GM18861 (cell line): ENCODE data around the gene PFDN1.

Experiments used
- ATAC-seq: cut with Tn5 transposase; IDR thresholded peaks from one replicate; pipeline ENCODE4 v1.9.1; 2021; ENCODE audit not compliant: unreplicated experiment

Gene PFDN1

GRCh38 chr5:140242099-140242498 lies 60.8 kb downstream of the PFDN1 start:
- ATAC-seq, result no peak

GRCh38 chr5:140240987-140241706 lies 61.8 kb downstream of the PFDN1 start:
- no peak for ATAC-seq

GRCh38 chr5:140239939-140240700 lies 62.8 kb downstream of the PFDN1 start:
- peak; percentile 51 for ATAC-seq

GRCh38 chr5:140239461-140239860 lies 63.4 kb downstream of the PFDN1 start:
- no peak for ATAC-seq

- ATAC-seq, result no peak
These were observed 64.1 kb downstream of the PFDN1 start for GRCh38 chr5:140238756-140239155.

GRCh38 chr5:140236891-140237598 lies 65.9 kb downstream of the PFDN1 start:
- no peak for ATAC-seq

- ATAC-seq, result no peak
These were observed 66.9 kb downstream of the PFDN1 start for GRCh38 chr5:140235791-140236551.

GRCh38 chr5:140234377-140234989 lies 68.4 kb downstream of the PFDN1 start:
- no peak for ATAC-seq

GRCh38 chr5:140232731-140233130 lies 70.2 kb downstream of the PFDN1 start:
- no peak for ATAC-seq

GRCh38 chr5:140230373-140230772 lies 72.5 kb downstream of the PFDN1 start:
- no peak for ATAC-seq

- ATAC-seq, result no peak
These were observed 74.5 kb downstream of the PFDN1 start for GRCh38 chr5:140228364-140228837.

GRCh38 chr5:140227046-140227445 lies 75.9 kb downstream of the PFDN1 start:
- no peak for ATAC-seq

- no peak for ATAC-seq
These were observed 77.5 kb downstream of the PFDN1 start for GRCh38 chr5:140225396-140225795.

GRCh38 chr5:140224658-140225057 lies 78.2 kb downstream of the PFDN1 start:
- no peak for ATAC-seq

GRCh38 chr5:140223567-140223966 lies 79.3 kb downstream of the PFDN1 start:
- ATAC-seq, result no peak

- ATAC-seq, result no peak
These were observed 80.5 kb downstream of the PFDN1 start for GRCh38 chr5:140222416-140222815.

- ATAC-seq, result no peak
These were observed 81.1 kb downstream of the PFDN1 start for GRCh38 chr5:140221697-140222223.

- no peak for ATAC-seq
These were observed 82.2 kb downstream of the PFDN1 start for GRCh38 chr5:140220698-140221064.

- ATAC-seq, result peak; percentile 60
These were observed 82.7 kb downstream of the PFDN1 start for GRCh38 chr5:140220032-140220697.
